Fibroblast of lung (primary cell): ENCODE results near the gene PDXK.
"Not testable (repeated sequence)": the region's sequence is repeated elsewhere in the genome, so short reads cannot be mapped to it uniquely, and the experiment has no call there.

Experiments used
- EZH2 ChIP-seq: IDR thresholded peaks from 2 replicates; pipeline ENCODE4 v1.5.1; 2012; ENCODE audit warnings: low read length, control low read depth, mild to moderate bottlenecking; ENCODE audit errors: missing control alignments
- TF ChIP-seq, protein P1 (sequence below), 2 donors: IDR thresholded peaks in 1 of 2; conservative IDR thresholded peaks in 1 of 2; 1 replicate in 1 of 2; 2 replicates in 1 of 2; pipeline ENCODE4 v1.5.1; 2011 to 2012; ENCODE audit warnings: low read length in 2 of 2, control low read depth in 1 of 2, inconsistent platforms in 1 of 2, low read depth in 1 of 2, mild to moderate bottlenecking in 1 of 2

GRCh38 chr21:43680421-43680820, 38.5 kb upstream of the PDXK start:
- TF ChIP-seq, protein P1, sequence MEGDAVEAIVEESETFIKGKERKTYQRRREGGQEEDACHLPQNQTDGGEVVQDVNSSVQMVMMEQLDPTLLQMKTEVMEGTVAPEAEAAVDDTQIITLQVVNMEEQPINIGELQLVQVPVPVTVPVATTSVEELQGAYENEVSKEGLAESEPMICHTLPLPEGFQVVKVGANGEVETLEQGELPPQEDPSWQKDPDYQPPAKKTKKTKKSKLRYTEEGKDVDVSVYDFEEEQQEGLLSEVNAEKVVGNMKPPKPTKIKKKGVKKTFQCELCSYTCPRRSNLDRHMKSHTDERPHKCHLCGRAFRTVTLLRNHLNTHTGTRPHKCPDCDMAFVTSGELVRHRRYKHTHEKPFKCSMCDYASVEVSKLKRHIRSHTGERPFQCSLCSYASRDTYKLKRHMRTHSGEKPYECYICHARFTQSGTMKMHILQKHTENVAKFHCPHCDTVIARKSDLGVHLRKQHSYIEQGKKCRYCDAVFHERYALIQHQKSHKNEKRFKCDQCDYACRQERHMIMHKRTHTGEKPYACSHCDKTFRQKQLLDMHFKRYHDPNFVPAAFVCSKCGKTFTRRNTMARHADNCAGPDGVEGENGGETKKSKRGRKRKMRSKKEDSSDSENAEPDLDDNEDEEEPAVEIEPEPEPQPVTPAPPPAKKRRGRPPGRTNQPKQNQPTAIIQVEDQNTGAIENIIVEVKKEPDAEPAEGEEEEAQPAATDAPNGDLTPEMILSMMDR (conservative IDR thresholded peaks at IDR 0.05 in 1 of 2, IDR thresholded peaks at IDR 0.05 in 1 of 2; ENCODE audit: low read depth in 1 of 2, low read length in 2 of 2): not testable (repeated sequence)
- not testable (repeated sequence) for TF ChIP-seq EZH2
